ENCODE results near the gene CNKSR3. TPM values are rescaled to one million over a fixed set of nuclear protein-coding genes. Genes with fewer than 3 reads are reported as not detected.

The CNKSR3 gene
- polyA plus RNA-seq, 1 experiment, result 5.2 TPM

GRCh38 chr6:154403788-154404187 lies 106.7 kb downstream of the CNKSR3 start:
- Histone ChIP-seq H3K4me3 (ENCODE audit: low read depth, low read length) (no peak overlapping the region), H3K27me3 (ENCODE audit: control insufficient read depth, insufficient read depth, low read length) (no peaks in the 10 kb centered on the region), H3K36me3 (ENCODE audit: control insufficient read depth, insufficient read depth, low read length) (peaks cover 3% of the 10 kb centered on the region)
- POLR2A ChIA-PET, result interaction anchor here (0.6 kb wide), 1 partner anchor 77 kb away, joined by 5 read pairs; no protein-coding TSS in a partner anchor
- no peak for DNase-seq (ENCODE audit: low read depth)
- TF ChIP-seq CTCF (IDR thresholded peaks at IDR 0.05; ENCODE audit: insufficient read depth, low read depth, low read length), result no peak
- CTCF ChIA-PET, result interaction anchor here (1.4 kb wide), 1 partner anchor 23 kb away, joined by 3 read pairs; no protein-coding TSS in a partner anchor

- ChIA-PET POLR2A (no interaction called here), CTCF (interaction anchor here (1.4 kb wide), 1 partner anchor 25 kb away, joined by 3 read pairs; no protein-coding TSS in a partner anchor)
- TF ChIP-seq CTCF (IDR thresholded peaks at IDR 0.05; ENCODE audit: insufficient read depth, low read depth, low read length), result no peak
- H3K27me3 ChIP-seq (ENCODE audit: control insufficient read depth, insufficient read depth, low read length), result no peaks in the 10 kb centered on the region
- no peak for DNase-seq (ENCODE audit: low read depth)
- H3K4me3 ChIP-seq (ENCODE audit: low read depth, low read length), result no peak overlapping the region
- H3K36me3 ChIP-seq (ENCODE audit: control insufficient read depth, insufficient read depth, low read length), result peaks cover 3% of the 10 kb centered on the region
These were observed 108.3 kb downstream of the CNKSR3 start for GRCh38 chr6:154402081-154402780.

- POLR2A ChIA-PET, result no interaction called here
- H3K4me3 ChIP-seq (ENCODE audit: low read depth, low read length), result no peak overlapping the region
- CTCF ChIA-PET, result interaction anchor here (0.9 to 1.8 kb wide), 3 partner anchors 12 to 277 kb away, joined by 3 to 5 read pairs (median 4); no protein-coding TSS in a partner anchor
- H3K27me3 ChIP-seq (ENCODE audit: control insufficient read depth, insufficient read depth, low read length), result no peaks in the 10 kb centered on the region
- no peaks in the 10 kb centered on the region; the same call in 1 of the 2 replicates for H3K36me3 ChIP-seq (ENCODE audit: control insufficient read depth, insufficient read depth, low read length)
- DNase-seq (ENCODE audit: low read depth), result no peak
- no peak for TF ChIP-seq CTCF (IDR thresholded peaks at IDR 0.05; ENCODE audit: insufficient read depth, low read depth, low read length)
These were observed 111.4 kb downstream of the CNKSR3 start for GRCh38 chr6:154399097-154399496.

GRCh38 chr6:154397491-154398195 lies 112.8 kb downstream of the CNKSR3 start:
- TF ChIP-seq CTCF (IDR thresholded peaks at IDR 0.05; ENCODE audit: insufficient read depth, low read depth, low read length), result no peak
- ChIA-PET POLR2A (no interaction called here), CTCF (no interaction called here)
- no peaks in the 10 kb centered on the region for H3K27me3 ChIP-seq (ENCODE audit: control insufficient read depth, insufficient read depth, low read length)
- H3K4me3 ChIP-seq (ENCODE audit: low read depth, low read length), result no peak overlapping the region
- DNase-seq (ENCODE audit: low read depth), result no peak
- no peaks in the 10 kb centered on the region; the same call in 1 of the 2 replicates for H3K36me3 ChIP-seq (ENCODE audit: control insufficient read depth, insufficient read depth, low read length)

GRCh38 chr6:154395878-154396277 lies 114.6 kb downstream of the CNKSR3 start:
- Histone ChIP-seq H3K4me3 (ENCODE audit: low read depth, low read length) (no peak overlapping the region), H3K36me3 (ENCODE audit: control insufficient read depth, insufficient read depth, low read length) (no peaks in the 10 kb centered on the region; the same call in 1 of the 2 replicates), H3K27me3 (ENCODE audit: control insufficient read depth, insufficient read depth, low read length) (no peaks in the 10 kb centered on the region)
- CTCF ChIA-PET, result no interaction called here
- TF ChIP-seq CTCF (IDR thresholded peaks at IDR 0.05; ENCODE audit: insufficient read depth, low read depth, low read length), result no peak
- no peak for DNase-seq (ENCODE audit: low read depth)
- POLR2A ChIA-PET, result no interaction called here

Measured in BJ (cell line).